ENCODE measurements around the gene ZC3H11A. TPM values are rescaled to one million over a fixed set of nuclear protein-coding genes. Genes with fewer than 3 reads are reported as not detected.
A peak's percentile ranks its signal among the peaks of the same experiment; 100 is the strongest.

The ZC3H11A gene
- total and polyA plus RNA-seq, 10 donors, result 45.2 to 218 (median 87.2) TPM

- intact Hi-C loops (cut with DNase I; ENCODE audit: low total_unique reads), result no loop called here
- no peaks in the 10 kb centered on the region for H3K9me3 ChIP-seq
- H3K4me1 ChIP-seq, result peaks cover 0 to 48% (median 24%) of the 10 kb centered on the region in 6 donors
- H3K36me3 ChIP-seq, result no peaks in the 10 kb centered on the region
- no peak for DNase-seq
- no peak overlapping the region for H3K4me3 ChIP-seq
- no peaks in the 10 kb centered on the region for H3K27me3 ChIP-seq (replicated peaks in 1 of 7)
- WGBS, 5 donors, result 97 to 100% (median 97%) methylated on average over 1 of the region's 1 CpG
- H3K27ac ChIP-seq, result peak overlapping the region; percentile 58 to 93 (median 84)
- no peak for TF ChIP-seq POLR2A (IDR thresholded peaks at IDR 0.05)
- no peak for TF ChIP-seq POLR2AphosphoS5 (IDR thresholded peaks at IDR 0.05)
- TF ChIP-seq CTCF (IDR thresholded peaks at IDR 0.05 in 8 of 11, conservative IDR thresholded peaks at IDR 0.05 in 3 of 11), result no peak
Observed at GRCh38 chr1:203763505-203763904, 31.9 kb upstream of the ZC3H11A start.

DNA sequence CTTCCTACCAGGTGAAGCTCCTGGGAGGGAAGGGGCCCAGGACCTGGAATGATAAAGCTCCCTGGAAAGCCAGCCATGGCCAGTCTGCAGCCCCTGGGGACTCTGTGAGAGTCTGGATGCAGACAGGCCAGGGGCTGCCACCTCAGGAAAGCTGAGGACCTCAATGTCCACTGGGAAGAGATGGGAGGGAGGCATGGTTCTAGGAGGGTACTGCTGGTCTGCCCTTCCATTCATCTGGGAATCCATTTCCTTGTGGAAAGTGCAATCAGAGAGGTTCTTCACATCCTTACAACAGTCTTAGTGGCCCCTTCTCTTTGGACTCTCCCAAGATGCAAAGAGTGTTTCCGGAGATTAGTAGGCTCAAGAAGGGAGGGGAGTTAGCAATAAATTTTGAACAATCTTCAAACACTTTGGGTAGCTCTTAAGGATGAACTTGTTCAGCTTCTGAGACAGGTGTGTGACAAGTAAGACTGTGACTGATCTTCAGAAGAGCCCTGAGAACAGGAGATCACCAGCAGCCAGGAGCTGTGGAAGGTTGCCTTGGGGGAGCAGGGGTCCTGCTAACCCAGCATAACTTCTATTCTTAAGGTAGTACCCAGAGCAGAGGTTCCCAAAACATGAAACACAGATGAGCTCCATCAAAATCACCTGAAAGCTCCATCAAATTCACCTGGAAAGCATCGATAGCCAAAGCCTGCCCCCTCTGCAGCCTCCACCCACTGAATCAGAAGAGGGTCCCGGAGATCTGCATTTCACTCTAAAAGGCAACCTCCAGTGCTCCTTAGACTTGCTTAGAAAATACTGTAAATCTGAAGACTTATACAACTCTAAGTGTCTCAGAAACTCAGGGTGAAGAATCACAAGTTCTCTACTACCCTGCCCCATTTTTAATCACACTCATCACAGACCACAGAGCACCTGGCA is 31.1 kb upstream of the ZC3H11A start:
- intact Hi-C loops (cut with DNase I; ENCODE audit: low total_unique reads), result no loop called here
- Histone ChIP-seq H3K4me1 (peaks cover 0 to 57% (median 33%) of the 10 kb centered on the region in 6 donors), H3K36me3 (no peaks in the 10 kb centered on the region), H3K27ac (peak overlapping the region; percentile 58 to 93 (median 84)), H3K4me3 (peak overlapping the region in 4 of 8 donors; percentile 38 to 68 (median 43)), H3K9me3 (no peaks in the 10 kb centered on the region), H3K27me3 (replicated peaks in 1 of 7) (no peaks in the 10 kb centered on the region)
- 58 to 83% (median 79%) methylated on average over 3 of the region's 3 CpGs for WGBS, 5 donors
- TF ChIP-seq POLR2A (IDR thresholded peaks at IDR 0.05), result no peak
- no peak for TF ChIP-seq CTCF (IDR thresholded peaks at IDR 0.05 in 8 of 11, conservative IDR thresholded peaks at IDR 0.05 in 3 of 11)
- no peak for TF ChIP-seq POLR2AphosphoS5 (IDR thresholded peaks at IDR 0.05)
- DNase-seq, result no peak

DNA sequence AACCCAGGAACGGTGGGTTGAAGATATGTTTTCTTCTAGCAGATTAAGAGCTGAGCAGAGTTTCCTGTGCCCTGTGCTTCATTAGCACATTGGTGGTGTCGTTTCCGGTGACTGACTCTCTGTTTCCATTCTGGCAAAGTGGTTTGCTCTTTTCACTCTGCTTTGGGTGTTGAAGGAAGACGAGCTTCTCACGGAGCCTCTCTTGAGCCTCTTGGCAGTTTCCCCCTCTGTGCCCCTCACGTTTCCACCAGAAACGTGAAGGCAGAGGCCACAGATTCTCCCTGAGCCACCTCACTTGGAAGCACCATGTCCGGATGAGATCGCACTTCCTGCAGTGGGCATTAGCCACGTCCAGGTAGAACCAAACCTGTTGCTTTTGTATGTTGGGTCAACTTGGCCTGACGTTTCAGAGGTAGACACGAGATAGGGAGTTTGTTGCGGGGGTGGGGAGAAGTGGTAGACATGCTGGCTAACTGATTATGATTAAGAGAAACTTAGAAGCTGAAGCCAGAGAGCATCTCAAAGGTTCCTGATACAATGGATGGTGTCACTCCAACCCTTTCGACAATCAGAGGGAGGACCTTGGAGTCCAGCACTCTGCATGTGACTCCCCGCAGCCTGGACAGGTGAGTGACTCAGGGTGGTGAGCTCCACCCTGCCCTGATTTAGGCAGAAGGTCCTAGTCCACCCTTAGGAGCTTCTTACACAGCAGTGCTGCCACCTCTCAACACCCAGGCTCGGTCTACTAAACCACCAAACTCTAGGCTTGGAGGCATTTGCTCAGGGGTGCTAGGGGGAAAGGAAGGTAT is 30.2 kb upstream of the ZC3H11A start, which contains the start of gene LAX1:
Gene LAX1 (plus strand): TSS at position 155 of the 809 bp plus-strand sequence. CDS start 383 bp downstream, at position 538.
- intact Hi-C loops (cut with DNase I; ENCODE audit: low total_unique reads), result no loop called here
- peak within 1 kb of the TSS in 7 of 8 donors; percentile 27 to 68 (median 38) for H3K4me3 ChIP-seq
- H3K27ac ChIP-seq, result peak within 1 kb of the TSS; percentile 58 to 93 (median 84)

More for the DNA sequence above, 30.2 kb upstream of the ZC3H11A start, which contains the start of gene LAX1:
- 40 to 59% (median 57%) methylated on average over 16 of the region's 16 CpGs for WGBS, 5 donors
- DNase-seq, result no peak
- H3K9me3 ChIP-seq, result no peaks in the 10 kb centered on the region
- H3K36me3 ChIP-seq, result no peaks in the 10 kb centered on the region
- H3K4me1 ChIP-seq, result peaks cover 0 to 65% (median 39%) of the 10 kb centered on the region in 6 donors
- H3K27me3 ChIP-seq (replicated peaks in 1 of 7), result no peaks in the 10 kb centered on the region
- TF ChIP-seq POLR2AphosphoS5 (IDR thresholded peaks at IDR 0.05), result peak; percentile 26 to 96 (median 77)
- TF ChIP-seq CTCF (IDR thresholded peaks at IDR 0.05 in 8 of 11, conservative IDR thresholded peaks at IDR 0.05 in 3 of 11), result no peak
- peak in 2 of 3 donors; percentile 24 to 68 for TF ChIP-seq POLR2A (IDR thresholded peaks at IDR 0.05)

Measured in spleen (tissue), 11 donors.